Osteoblast (primary cell): ENCODE results near the gene NCS1. TPM values are rescaled to one million over a fixed set of nuclear protein-coding genes. Genes with fewer than 3 reads are reported as not detected.

ENCODE experiments used
- DNase-seq: peaks from one replicate; pipeline ENCODE4 v3.0.0; 2011; ENCODE audit warnings: low spot score, mixed read lengths; ENCODE audit not compliant: insufficient read length; ENCODE audit errors: missing footprints
- H2AFZ ChIP-seq: 2 replicates; pipeline ENCODE4 v1.6.0; 2011; ENCODE audit warnings: mild to moderate bottlenecking, low read length
- H3K27ac ChIP-seq: 2 replicates; pipeline ENCODE4 v1.5.1; 2011; ENCODE audit warnings: mild to moderate bottlenecking, low read depth, low read length, moderate library complexity
- H3K27me3 ChIP-seq: 2 replicates; pipeline ENCODE4 v1.6.0; 2012; ENCODE audit warnings: mild to moderate bottlenecking, control low read depth, inconsistent platforms, low read length, moderate library complexity; ENCODE audit not compliant: insufficient read depth
- H3K36me3 ChIP-seq: 2 replicates; pipeline ENCODE4 v1.5.1; 2011; ENCODE audit warnings: mild to moderate bottlenecking, low read length, control low read depth, moderate library complexity; ENCODE audit not compliant: insufficient read depth
- H3K4me1 ChIP-seq: 2 replicates; pipeline ENCODE4 v1.5.1; 2011; ENCODE audit warnings: mild to moderate bottlenecking, low read length, control low read depth, moderate library complexity; ENCODE audit not compliant: insufficient read depth
- H3K4me2 ChIP-seq: 2 replicates; pipeline ENCODE4 v1.6.0; 2011; ENCODE audit warnings: mild to moderate bottlenecking, low read length; ENCODE audit not compliant: insufficient read depth
- H3K4me3 ChIP-seq: fragments of 200-600 bp; sonication (generic); 3 replicates; pipeline ENCODE4 v1.5.1; 2012; ENCODE audit warnings: mild to moderate bottlenecking, low read length, inconsistent platforms; ENCODE audit not compliant: insufficient read depth
- H3K79me2 ChIP-seq: 2 replicates; pipeline ENCODE4 v1.6.0; 2012; ENCODE audit warnings: mild to moderate bottlenecking, low read length, control low read depth, inconsistent platforms; ENCODE audit not compliant: insufficient read depth
- H3K9me3 ChIP-seq: 2 replicates; pipeline ENCODE4 v1.5.1; 2011; ENCODE audit warnings: low read depth, low read length, control low read depth
- H4K20me1 ChIP-seq: 2 replicates; pipeline ENCODE4 v1.6.0; 2012; ENCODE audit warnings: mild to moderate bottlenecking, low read length, control low read depth; ENCODE audit not compliant: insufficient read depth
- CTCF ChIP-seq: IDR thresholded peaks from 2 replicates; pipeline ENCODE4 v1.5.1; 2011; ENCODE audit warnings: mild to moderate bottlenecking, low read depth, low read length, moderate library complexity; ENCODE audit errors: extremely low read depth
- total RNA-seq: library from RNA; depleted of rRNA; stranded (reverse); fragments of >200 nt; gene quantifications from 2 replicates; pipeline ENCODE4 v1.2.3, GENCODE V29; 2012

NCS1 gene
- total RNA-seq, 1 donor: 49.9 TPM

DNA sequence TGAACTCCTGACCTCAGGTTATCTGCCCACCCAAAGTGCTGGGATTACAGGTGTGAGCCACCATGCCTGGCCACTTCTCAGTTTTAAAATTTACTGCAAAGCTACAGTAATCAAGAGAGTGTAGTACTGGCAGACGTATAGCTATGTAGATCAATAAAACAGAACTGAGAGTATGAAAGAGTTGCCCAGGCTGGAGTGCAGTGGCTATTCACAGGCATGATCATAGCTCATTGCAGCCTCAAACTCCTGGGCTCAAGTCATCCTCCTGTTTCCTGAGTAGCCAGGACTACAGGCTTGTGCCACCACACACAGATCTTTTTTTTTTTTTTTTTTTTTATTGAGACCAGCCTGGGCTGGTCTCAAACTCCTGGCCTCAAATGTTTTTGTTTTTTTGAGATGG is 26.5 kb upstream of the NCS1 start:
- no peak overlapping the region for H3K4me2 ChIP-seq
- H3K79me2 ChIP-seq: no peaks in the 10 kb centered on the region
- no peak overlapping the region for H3K27ac ChIP-seq
- no peak overlapping the region for H2AFZ ChIP-seq
- no peak overlapping the region for H3K4me3 ChIP-seq
- no peaks in the 10 kb centered on the region for H3K9me3 ChIP-seq
- H3K27me3 ChIP-seq: no peaks in the 10 kb centered on the region
- no peak for DNase-seq
- no peaks in the 10 kb centered on the region for H4K20me1 ChIP-seq
- H3K4me1 ChIP-seq: peaks cover 13% of the 10 kb centered on the region
- no peaks in the 10 kb centered on the region for H3K36me3 ChIP-seq
- TF ChIP-seq CTCF: no peak

DNA sequence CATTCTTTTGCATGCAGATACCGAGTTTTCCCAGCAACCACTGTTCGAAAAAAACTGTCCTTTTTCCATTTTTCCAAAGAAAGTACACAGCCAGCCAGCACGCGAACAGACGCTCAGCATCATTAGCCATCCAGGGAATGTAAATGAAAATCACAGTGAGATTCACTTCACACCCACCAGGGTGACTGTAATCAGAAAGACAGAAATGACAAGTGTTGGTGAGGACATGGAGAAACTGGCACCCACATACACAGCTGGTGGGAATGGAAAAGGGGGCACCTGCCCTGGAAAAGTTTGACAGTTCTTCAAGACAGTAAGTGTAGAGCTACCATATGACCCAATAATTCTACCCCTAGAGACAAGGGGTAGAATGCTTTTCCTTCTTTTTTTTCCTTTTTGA is 25.0 kb upstream of the NCS1 start:
- no peak for DNase-seq
- no peaks in the 10 kb centered on the region for H3K9me3 ChIP-seq

GRCh38 chr9:130147910-130148309 is 24.3 kb upstream of the NCS1 start:
- DNase-seq: no peak
- Histone ChIP-seq H3K27me3 (no peaks in the 10 kb centered on the region), H2AFZ (no peak overlapping the region), H3K4me3 (no peak overlapping the region), H3K4me1 (peaks cover 17% of the 10 kb centered on the region), H3K4me2 (no peak overlapping the region), H4K20me1 (no peaks in the 10 kb centered on the region), H3K36me3 (no peaks in the 10 kb centered on the region), H3K9me3 (no peaks in the 10 kb centered on the region), H3K79me2 (no peaks in the 10 kb centered on the region), H3K27ac (no peak overlapping the region)
- TF ChIP-seq CTCF: no peak

More for the DNA sequence above, 25.0 kb upstream of the NCS1 start:
- no peak overlapping the region for H3K27ac ChIP-seq
- no peak for TF ChIP-seq CTCF
- H2AFZ ChIP-seq: no peak overlapping the region
- peaks cover 17% of the 10 kb centered on the region for H3K4me1 ChIP-seq
- no peaks in the 10 kb centered on the region for H3K36me3 ChIP-seq
- H3K79me2 ChIP-seq: no peaks in the 10 kb centered on the region
- no peaks in the 10 kb centered on the region for H3K27me3 ChIP-seq
- no peak overlapping the region for H3K4me3 ChIP-seq
- H3K4me2 ChIP-seq: no peak overlapping the region
- H4K20me1 ChIP-seq: no peaks in the 10 kb centered on the region

DNA sequence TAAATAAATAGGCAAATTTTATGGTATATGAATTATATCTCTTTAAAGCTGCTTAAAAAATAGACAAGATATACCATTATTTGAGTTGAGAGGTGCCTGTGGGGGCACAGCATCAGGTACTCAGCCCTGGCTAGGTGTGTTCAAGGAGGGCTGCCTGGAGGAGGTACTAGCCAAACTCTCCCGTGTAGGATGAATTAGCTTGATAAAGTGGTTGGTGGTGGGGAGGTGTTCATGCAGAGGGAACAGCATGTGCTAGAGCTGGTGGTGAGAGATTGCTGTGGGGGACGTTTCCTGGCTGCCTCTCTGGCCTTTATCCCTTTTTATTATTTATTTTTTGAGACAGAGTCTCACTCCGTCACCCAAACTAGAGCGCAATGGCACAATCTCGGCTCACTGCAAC is 23.2 kb upstream of the NCS1 start:
- H3K27me3 ChIP-seq: no peaks in the 10 kb centered on the region
- H3K4me1 ChIP-seq: peaks cover 10% of the 10 kb centered on the region
- H3K4me3 ChIP-seq: no peak overlapping the region
- H3K36me3 ChIP-seq: no peaks in the 10 kb centered on the region
- H3K27ac ChIP-seq: no peak overlapping the region
- DNase-seq: no peak
- no peaks in the 10 kb centered on the region for H3K9me3 ChIP-seq
- TF ChIP-seq CTCF: no peak
- H3K4me2 ChIP-seq: no peak overlapping the region
- H3K79me2 ChIP-seq: no peaks in the 10 kb centered on the region
- H2AFZ ChIP-seq: no peak overlapping the region
- H4K20me1 ChIP-seq: no peaks in the 10 kb centered on the region
